Retinal pigment epithelial cell (primary cell): ENCODE results near the gene ETS2.

Experiments
- DNase-seq: peaks from one replicate; pipeline ENCODE4 v3.0.0-alpha.2; 2010; ENCODE audit warnings: low read depth
- H3K4me3 ChIP-seq: 2 replicates; pipeline ENCODE4 v1.5.1; 2011; ENCODE audit warnings: mild to moderate bottlenecking, low read length, control low read depth, moderate library complexity
- CTCF ChIP-seq: conservative IDR thresholded peaks from 2 replicates; pipeline ENCODE4 v1.5.1; 2011; ENCODE audit warnings: low read depth, low read length, control low read depth, inconsistent platforms

Gene ETS2

GRCh38 chr21:38794978-38795377, 10.8 kb upstream of the ETS2 start:
- no peak for TF ChIP-seq CTCF
- DNase-seq = no peak
- no peak overlapping the region for H3K4me3 ChIP-seq

- no peak overlapping the region for H3K4me3 ChIP-seq
- no peak for TF ChIP-seq CTCF
- no peak for DNase-seq
Measured at GRCh38 chr21:38795475-38795874, 10.3 kb upstream of the ETS2 start.

GRCh38 chr21:38796424-38796823, 9.3 kb upstream of the ETS2 start:
- peak; percentile 44 for TF ChIP-seq CTCF
- H3K4me3 ChIP-seq = no peak overlapping the region
- DNase-seq = peak; percentile 65

GRCh38 chr21:38797470-38797869, 8.3 kb upstream of the ETS2 start:
- no peak overlapping the region for H3K4me3 ChIP-seq
- no peak for TF ChIP-seq CTCF
- no peak for DNase-seq

- no peak for DNase-seq
- no peak overlapping the region for H3K4me3 ChIP-seq
- no peak for TF ChIP-seq CTCF
Measured at GRCh38 chr21:38798081-38798480, 7.6 kb upstream of the ETS2 start.

- DNase-seq = peak; percentile 76
- H3K4me3 ChIP-seq = no peak overlapping the region
- TF ChIP-seq CTCF = no peak
Measured at GRCh38 chr21:38798481-38798882, 7.2 kb upstream of the ETS2 start.

GRCh38 chr21:38800046-38800758, 5.5 kb upstream of the ETS2 start:
- no peak for TF ChIP-seq CTCF
- no peak overlapping the region for H3K4me3 ChIP-seq
- no peak for DNase-seq
